A673 (cell line): ENCODE data around the gene ASPSCR1.

Experiments used
- EZH2 ChIP-seq: fragments of 200-600 bp; sonication (generic); IDR thresholded peaks from 2 replicates; pipeline ENCODE4 v1.6.1; 2017; ENCODE audit warnings: borderline replicate concordance, low read depth, mild to moderate bottlenecking, mixed read lengths, antibody characterized with exemption, low read length; ENCODE audit not compliant: poor library complexity, severe bottlenecking
- TF ChIP-seq, protein P1 (sequence below): fragments of 300-800, 200-600 bp; sonication (generic); conservative IDR thresholded peaks from 2 replicates; pipeline ENCODE4 v1.5.1; 2017; ENCODE audit warnings: low read depth, mild to moderate bottlenecking, antibody characterized with exemption, low read length, moderate library complexity, mixed read lengths

- TF ChIP-seq, protein P1, sequence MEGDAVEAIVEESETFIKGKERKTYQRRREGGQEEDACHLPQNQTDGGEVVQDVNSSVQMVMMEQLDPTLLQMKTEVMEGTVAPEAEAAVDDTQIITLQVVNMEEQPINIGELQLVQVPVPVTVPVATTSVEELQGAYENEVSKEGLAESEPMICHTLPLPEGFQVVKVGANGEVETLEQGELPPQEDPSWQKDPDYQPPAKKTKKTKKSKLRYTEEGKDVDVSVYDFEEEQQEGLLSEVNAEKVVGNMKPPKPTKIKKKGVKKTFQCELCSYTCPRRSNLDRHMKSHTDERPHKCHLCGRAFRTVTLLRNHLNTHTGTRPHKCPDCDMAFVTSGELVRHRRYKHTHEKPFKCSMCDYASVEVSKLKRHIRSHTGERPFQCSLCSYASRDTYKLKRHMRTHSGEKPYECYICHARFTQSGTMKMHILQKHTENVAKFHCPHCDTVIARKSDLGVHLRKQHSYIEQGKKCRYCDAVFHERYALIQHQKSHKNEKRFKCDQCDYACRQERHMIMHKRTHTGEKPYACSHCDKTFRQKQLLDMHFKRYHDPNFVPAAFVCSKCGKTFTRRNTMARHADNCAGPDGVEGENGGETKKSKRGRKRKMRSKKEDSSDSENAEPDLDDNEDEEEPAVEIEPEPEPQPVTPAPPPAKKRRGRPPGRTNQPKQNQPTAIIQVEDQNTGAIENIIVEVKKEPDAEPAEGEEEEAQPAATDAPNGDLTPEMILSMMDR, result no peak
- TF ChIP-seq EZH2, result no peak
Measured at GRCh38 chr17:81931189-81931556, 46.3 kb upstream of the ASPSCR1 start.
